Omental fat pad (tissue), 4 donors: Measurements from ENCODE around the gene YTHDF2. TPM values are rescaled to one million over a fixed set of nuclear protein-coding genes. Genes with fewer than 3 reads are reported as not detected.
"Not testable (repeated sequence)": the region's sequence is repeated elsewhere in the genome, so short reads cannot be mapped to it uniquely, and the experiment has no call there.

Experiments
- ATAC-seq: fragments of 150-250 bp; one replicate; pipeline ENCODE4 v1.9.1; 2016; ENCODE audit warnings: mild to moderate bottlenecking, moderate library complexity; ENCODE audit not compliant: low FRiP score
- DNase-seq: peaks from one replicate; pipeline ENCODE4 v3.0.0-alpha.2; 2019; ENCODE audit warnings: low spot score
- total RNA-seq, 4 donors: library from RNA; depleted of rRNA; stranded (reverse); fragments of >200 nt; gene quantifications; one replicate each; pipeline ENCODE4 v1.1.0, GENCODE V29; 2016
- TF ChIP-seq, protein P1 (sequence below), 3 donors: fragments of 450-650 bp; IDR thresholded peaks; one replicate each; pipeline ENCODE4 v1.5.1; 2016 to 2017; ENCODE audit warnings: antibody characterized with exemption in 3 of 3, mild to moderate bottlenecking in 3 of 3, moderate library complexity in 2 of 3

Gene YTHDF2
- 10 to 100 TPM; 43.8 to 88.4 (median 56.4) TPM for total RNA-seq

DNA sequence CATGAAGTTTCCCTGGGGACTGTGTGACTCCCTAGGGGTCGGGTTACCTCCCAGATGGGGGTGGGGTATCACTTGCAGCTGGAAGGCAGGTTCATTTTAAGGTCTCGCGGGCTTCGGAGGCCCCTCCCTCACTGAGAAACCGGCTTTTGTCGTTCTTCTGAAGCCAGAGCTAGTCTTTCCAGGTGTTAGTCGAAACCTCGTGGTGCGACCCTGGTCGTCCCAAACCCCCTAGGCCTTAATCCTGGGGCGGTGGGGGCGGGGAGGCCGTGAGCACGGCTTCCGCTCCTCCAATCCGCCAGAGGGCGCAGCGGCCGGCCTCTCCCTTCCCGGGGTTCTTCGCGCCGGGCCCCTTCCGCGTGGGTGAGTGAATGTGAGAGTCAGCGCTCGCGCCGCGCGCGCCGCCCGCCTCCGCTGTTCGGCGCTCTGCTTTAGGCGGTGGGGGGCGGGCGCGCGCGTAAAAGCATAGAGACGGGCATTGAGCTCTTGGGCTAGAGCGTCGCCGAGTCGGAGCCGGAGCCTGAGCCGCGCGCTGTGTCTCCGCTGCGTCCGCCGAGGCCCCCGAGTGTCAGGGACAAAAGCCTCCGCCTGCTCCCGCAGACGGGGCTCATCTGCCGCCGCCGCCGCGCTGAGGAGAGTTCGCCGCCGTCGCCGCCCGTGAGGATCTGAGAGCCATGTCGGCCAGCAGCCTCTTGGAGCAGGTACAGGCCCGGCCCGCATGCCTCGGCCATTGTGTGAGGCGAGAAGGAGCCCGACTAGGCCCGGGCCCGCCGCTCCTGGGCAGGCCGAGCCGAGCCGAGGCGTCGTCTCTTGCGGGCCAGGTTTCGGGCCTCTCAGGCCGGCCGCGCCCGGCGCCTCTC is at the start of gene YTHDF2:
YTHDF2 (plus strand) TSS at position 491 of the 857 bp plus-strand sequence; CDS start at position 672, 181 bp downstream.
- ATAC-seq (peak; percentile 99), DNase-seq (peak; percentile 90)
- TF ChIP-seq, protein P1, sequence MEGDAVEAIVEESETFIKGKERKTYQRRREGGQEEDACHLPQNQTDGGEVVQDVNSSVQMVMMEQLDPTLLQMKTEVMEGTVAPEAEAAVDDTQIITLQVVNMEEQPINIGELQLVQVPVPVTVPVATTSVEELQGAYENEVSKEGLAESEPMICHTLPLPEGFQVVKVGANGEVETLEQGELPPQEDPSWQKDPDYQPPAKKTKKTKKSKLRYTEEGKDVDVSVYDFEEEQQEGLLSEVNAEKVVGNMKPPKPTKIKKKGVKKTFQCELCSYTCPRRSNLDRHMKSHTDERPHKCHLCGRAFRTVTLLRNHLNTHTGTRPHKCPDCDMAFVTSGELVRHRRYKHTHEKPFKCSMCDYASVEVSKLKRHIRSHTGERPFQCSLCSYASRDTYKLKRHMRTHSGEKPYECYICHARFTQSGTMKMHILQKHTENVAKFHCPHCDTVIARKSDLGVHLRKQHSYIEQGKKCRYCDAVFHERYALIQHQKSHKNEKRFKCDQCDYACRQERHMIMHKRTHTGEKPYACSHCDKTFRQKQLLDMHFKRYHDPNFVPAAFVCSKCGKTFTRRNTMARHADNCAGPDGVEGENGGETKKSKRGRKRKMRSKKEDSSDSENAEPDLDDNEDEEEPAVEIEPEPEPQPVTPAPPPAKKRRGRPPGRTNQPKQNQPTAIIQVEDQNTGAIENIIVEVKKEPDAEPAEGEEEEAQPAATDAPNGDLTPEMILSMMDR (IDR thresholded peaks at IDR 0.05): peak in 2 of 3 donors; percentile 20 to 89

DNA sequence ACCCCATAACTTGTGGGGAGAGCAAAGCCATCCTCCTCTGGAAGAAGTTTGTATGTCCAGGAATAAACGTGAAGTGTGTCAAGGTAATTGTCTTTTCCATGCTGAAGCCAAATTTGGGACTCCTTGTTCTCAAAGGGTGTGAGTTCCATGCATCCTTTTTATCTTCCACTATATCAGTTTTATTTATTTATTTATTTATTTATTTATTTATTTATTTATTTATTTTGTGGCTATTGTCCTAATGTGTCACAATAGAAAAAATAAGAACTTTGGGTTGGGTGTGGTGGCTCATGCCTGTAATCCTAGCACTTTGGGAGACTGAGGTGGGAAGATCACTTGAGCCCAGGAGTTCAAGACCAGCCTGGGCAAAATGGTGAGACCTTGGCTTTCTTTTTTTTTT is 45.1 kb upstream of the YTHDF2 start:
- not testable (repeated sequence) for ATAC-seq, DNase-seq

DNA sequence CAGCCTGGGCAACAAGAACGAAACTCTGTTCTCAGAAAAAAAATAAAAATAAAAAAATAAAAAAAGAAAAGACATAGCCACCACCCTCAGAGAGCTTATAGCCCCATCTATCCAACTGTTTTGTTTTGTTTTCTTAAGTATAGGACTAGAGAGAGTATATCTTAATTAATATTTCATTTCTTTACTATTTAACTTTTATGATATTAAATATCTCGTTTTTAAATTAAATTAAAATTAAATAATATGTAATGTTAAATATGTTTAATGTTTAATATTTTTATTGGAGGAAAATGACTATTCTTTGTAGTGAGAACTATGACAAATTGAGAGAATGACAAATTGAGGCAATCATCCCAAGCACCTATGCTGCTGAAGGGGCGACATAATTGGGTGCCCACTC is 33.1 kb upstream of the YTHDF2 start:
- ATAC-seq (no peak), DNase-seq (no peak)
- TF ChIP-seq, protein P1 (IDR thresholded peaks at IDR 0.05): no peak

DNA sequence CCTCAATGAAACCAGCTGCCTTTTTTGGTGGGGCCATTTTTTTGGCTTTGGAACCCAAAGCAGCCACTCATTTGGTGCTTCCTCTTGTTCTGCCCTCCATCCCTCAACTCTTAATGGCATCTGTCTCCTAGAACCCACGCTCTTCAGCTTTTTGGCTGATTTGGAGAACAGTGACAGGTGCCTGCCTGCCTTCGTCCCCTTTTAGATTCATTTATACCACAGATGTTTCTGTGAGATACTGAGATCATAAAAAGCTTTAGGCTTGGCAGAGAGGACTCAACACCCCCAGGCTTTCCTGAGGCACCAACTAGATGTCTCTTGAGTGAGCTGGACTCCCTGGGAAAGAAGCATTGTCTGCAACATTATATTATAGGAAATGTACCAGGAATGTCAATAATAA is 20.4 kb upstream of the YTHDF2 start:
- TF ChIP-seq, protein P1 (IDR thresholded peaks at IDR 0.05): no peak
- DNase-seq (no peak), ATAC-seq (no peak)

DNA sequence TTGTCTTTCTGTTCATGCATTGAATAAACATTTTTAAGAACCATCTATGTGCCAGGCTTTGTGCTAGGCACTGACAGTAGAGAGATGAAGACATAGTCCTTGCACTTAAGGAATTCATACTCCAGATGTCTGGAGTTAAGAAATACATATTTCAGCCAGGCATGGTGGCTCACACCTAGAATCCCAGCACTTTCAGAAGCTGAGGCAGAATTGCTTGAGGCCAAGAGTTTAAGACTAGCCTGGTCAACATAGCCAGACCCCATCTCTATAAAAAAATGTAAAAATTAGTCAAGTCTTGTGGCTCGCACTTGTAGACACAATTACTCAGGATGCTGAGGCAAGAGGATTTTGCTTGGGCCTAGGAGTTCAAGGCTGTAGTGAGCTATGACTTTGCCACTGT is 18.6 kb upstream of the YTHDF2 start:
- no peak for ATAC-seq
- TF ChIP-seq, protein P1 (IDR thresholded peaks at IDR 0.05): no peak

DNA sequence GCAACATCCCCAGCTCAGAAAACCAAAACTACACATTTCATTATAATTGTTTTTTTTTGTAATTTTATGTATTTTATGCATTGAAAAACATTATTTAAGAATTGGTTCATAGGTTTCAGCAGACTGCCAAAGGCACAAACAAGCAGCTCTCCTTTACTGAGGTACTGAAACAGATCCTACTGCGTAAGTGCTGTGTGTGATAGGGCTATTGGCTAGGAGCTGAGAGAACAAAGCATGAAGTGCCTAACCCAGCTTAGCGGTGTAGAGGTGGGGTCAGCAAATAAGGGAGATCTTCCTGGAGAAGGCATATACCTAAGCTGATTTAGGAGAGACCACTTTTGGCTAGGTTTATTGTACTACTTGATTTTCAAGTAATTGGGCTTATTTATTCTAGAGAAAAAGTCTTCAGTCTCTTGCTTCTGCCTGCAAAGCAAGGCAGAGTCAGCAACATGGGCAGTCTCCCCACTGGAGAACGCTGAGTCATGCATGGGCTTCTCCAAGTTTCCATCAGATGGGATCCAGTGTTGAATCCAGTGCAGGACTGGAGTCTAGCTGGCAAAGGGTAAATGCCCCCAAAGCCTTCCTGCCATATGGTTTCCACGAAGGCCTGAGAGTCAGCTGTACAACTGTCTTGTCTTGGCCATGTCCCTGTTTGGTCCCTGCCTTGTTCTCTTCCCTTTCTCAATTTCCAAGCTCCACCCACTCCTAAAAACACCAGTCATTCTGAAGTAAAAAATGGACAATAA is 18.0 kb upstream of the YTHDF2 start:
- DNase-seq (no peak), ATAC-seq (no peak)
- TF ChIP-seq, protein P1 (IDR thresholded peaks at IDR 0.05): no peak

More for the DNA sequence above, 18.6 kb upstream of the YTHDF2 start:
- no peak for DNase-seq

DNA sequence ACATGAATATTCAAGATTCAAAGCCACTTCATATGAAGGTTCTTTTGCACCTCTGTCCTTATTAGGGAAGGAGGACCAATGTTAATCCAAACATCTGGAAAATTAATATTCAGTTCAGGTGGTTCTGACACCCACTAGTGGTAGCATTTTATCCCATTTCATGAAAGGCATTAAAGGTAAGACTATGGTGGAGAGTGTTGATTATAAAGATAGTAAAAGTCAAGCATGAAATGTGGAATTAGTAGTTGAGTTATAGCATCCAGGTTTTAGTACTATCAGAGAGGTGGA is 17.5 kb upstream of the YTHDF2 start:
- DNase-seq (no peak), ATAC-seq (no peak)
- TF ChIP-seq, protein P1 (IDR thresholded peaks at IDR 0.05): no peak
